ENCODE measurements around the gene CCL23.

CCL23 gene

DNA sequence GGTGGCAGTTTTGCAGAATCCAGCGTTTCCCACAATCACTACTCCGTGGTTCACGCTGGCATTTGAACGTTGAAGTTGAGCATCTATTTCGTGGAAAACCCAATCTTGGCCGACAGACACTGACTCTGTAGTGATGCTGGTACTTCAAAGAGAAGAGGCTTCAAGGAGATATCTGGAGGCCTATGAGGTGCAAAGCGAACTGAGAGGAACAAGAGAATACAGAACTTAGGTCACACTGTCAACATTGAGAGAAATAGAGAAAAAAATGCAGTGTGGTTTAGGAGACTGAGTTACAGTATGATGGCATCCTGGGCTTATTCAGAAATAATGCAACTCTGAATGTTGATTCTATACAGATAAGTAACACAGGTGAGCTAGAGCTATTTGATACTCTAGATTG lies 52.5 kb downstream of the CCL23 start:
- no peak for DNase-seq

DNA sequence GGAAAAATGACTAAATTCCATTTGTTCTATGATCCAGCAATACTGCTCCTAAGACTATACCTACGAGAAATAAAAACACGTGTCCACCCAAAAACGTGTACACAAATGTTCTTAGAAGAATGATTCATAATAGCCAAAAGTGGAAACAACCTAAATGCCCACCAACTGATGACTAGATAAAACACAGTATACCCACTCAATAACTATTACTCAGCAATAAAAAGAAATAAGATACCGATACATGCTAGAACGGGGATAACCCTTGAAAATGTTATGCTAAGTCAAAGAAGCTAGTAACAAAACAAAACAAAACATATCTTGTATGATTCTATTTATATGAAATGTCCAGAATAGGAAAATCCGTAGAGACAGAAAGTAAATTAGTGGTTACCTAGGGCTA lies 54.1 kb downstream of the CCL23 start:
- DNase-seq = no peak
